HL-60 (cell line): Measurements from ENCODE around the gene SNX25.

ENCODE experiments used
- DNase-seq, 2 experiments: peaks; one replicate each; pipeline ENCODE4 v3.0.0-alpha.2; 2010 to 2020; ENCODE audit warnings: low read depth in 1 of 2, low spot score in 1 of 2
- H3K27ac ChIP-seq: fragments of 250-450 bp; sonication (Bioruptor Pico); replicated peaks from 2 replicates; pipeline ENCODE4 v1.5.1; 2020; ENCODE audit warnings: mild to moderate bottlenecking, moderate library complexity
- H3K27me3 ChIP-seq: fragments of 250-450 bp; sonication (Bioruptor Pico); 2 replicates; pipeline ENCODE4 v1.5.1; 2021; ENCODE audit warnings: mild to moderate bottlenecking, moderate library complexity; ENCODE audit not compliant: insufficient read depth, poor library complexity, severe bottlenecking
- H3K4me3 ChIP-seq: replicated peaks from 2 replicates; pipeline ENCODE4 v1.5.1; 2011; ENCODE audit warnings: mild to moderate bottlenecking, control low read depth, low read length; ENCODE audit not compliant: insufficient read depth
- CTCF ChIP-seq: IDR thresholded peaks from one replicate; pipeline ENCODE4 v1.5.1; 2011; ENCODE audit warnings: low read length, control low read depth, inconsistent platforms; ENCODE audit not compliant: insufficient read depth
- GABPA ChIP-seq: IDR thresholded peaks from 2 replicates; pipeline ENCODE4 v1.6.1; 2012; ENCODE audit warnings: low read depth
- POLR2AphosphoS5 ChIP-seq: IDR thresholded peaks from 2 replicates; pipeline ENCODE4 v1.6.1; 2012; ENCODE audit warnings: low read depth
- SPI1 ChIP-seq: IDR thresholded peaks from 2 replicates; pipeline ENCODE4 v1.6.1; 2012; ENCODE audit warnings: low read depth, mild to moderate bottlenecking, borderline replicate concordance
- TF ChIP-seq, protein P1 (sequence below): IDR thresholded peaks from 2 replicates; pipeline ENCODE4 v1.6.1; 2012; ENCODE audit warnings: low read depth; ENCODE audit not compliant: insufficient replicate concordance

The SNX25 gene

GRCh38 chr4:185343726-185344581 lies 134.6 kb downstream of the SNX25 start:
- H3K27me3 ChIP-seq: peaks cover 2% of the 10 kb centered on the region
- H3K4me3 ChIP-seq: no peak overlapping the region
- no peak for DNase-seq
- TF ChIP-seq POLR2AphosphoS5 (no peak), CTCF (no peak), GABPA (no peak), SPI1 (no peak)
- TF ChIP-seq, protein P1, sequence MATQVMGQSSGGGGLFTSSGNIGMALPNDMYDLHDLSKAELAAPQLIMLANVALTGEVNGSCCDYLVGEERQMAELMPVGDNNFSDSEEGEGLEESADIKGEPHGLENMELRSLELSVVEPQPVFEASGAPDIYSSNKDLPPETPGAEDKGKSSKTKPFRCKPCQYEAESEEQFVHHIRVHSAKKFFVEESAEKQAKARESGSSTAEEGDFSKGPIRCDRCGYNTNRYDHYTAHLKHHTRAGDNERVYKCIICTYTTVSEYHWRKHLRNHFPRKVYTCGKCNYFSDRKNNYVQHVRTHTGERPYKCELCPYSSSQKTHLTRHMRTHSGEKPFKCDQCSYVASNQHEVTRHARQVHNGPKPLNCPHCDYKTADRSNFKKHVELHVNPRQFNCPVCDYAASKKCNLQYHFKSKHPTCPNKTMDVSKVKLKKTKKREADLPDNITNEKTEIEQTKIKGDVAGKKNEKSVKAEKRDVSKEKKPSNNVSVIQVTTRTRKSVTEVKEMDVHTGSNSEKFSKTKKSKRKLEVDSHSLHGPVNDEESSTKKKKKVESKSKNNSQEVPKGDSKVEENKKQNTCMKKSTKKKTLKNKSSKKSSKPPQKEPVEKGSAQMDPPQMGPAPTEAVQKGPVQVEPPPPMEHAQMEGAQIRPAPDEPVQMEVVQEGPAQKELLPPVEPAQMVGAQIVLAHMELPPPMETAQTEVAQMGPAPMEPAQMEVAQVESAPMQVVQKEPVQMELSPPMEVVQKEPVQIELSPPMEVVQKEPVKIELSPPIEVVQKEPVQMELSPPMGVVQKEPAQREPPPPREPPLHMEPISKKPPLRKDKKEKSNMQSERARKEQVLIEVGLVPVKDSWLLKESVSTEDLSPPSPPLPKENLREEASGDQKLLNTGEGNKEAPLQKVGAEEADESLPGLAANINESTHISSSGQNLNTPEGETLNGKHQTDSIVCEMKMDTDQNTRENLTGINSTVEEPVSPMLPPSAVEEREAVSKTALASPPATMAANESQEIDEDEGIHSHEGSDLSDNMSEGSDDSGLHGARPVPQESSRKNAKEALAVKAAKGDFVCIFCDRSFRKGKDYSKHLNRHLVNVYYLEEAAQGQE: no peak
- H3K27ac ChIP-seq: no peak overlapping the region

- no peak overlapping the region for H3K4me3 ChIP-seq
- no peak overlapping the region for H3K27ac ChIP-seq
These were observed 135.5 kb downstream of the SNX25 start for GRCh38 chr4:185344743-185345538.

More at GRCh38 chr4:185344743-185345538, 135.5 kb downstream of the SNX25 start:
- DNase-seq: no peak
- no peak for TF ChIP-seq GABPA
- TF ChIP-seq POLR2AphosphoS5: no peak
- TF ChIP-seq, protein P1: no peak
- TF ChIP-seq SPI1: no peak
- TF ChIP-seq CTCF: no peak
- peaks cover 2% of the 10 kb centered on the region for H3K27me3 ChIP-seq
